Spleen (tissue), 11 donors: ENCODE data around the gene GALNTL6. TPM values are rescaled to one million over a fixed set of nuclear protein-coding genes. Genes with fewer than 3 reads are reported as not detected.

ENCODE experiments used
- DNase-seq: peaks from one replicate; pipeline ENCODE4 v3.0.0-alpha.2; 2020
- H3K27ac ChIP-seq, 8 donors: fragments of 200-600 bp; sonication (generic) in 7 of 8; 1 replicate in 4 of 8; 2 replicates in 4 of 8; pipeline versions ENCODE4 v1.5.0 to v1.8.0; 2016 to 2021; ENCODE audit warnings: inconsistent platforms in 4 of 8, mild to moderate bottlenecking in 4 of 8, moderate library complexity in 1 of 8
- H3K27me3 ChIP-seq, 7 donors: fragments of 200-600 bp; sonication (generic) in 6 of 7; replicated peaks in 1 of 7; 1 replicate in 4 of 7; 2 replicates in 3 of 7; pipeline versions ENCODE4 v1.5.0 to v1.8.0; 2016 to 2021; ENCODE audit warnings: inconsistent platforms in 3 of 7, mild to moderate bottlenecking in 1 of 7
- H3K36me3 ChIP-seq, 6 donors: fragments of 200-600 bp; sonication (generic) in 5 of 6; 1 replicate in 4 of 6; 2 replicates in 2 of 6; pipeline versions ENCODE4 v1.5.0 to v1.8.0; 2016 to 2021; ENCODE audit warnings: inconsistent platforms in 2 of 6
- H3K4me1 ChIP-seq, 6 donors: fragments of 200-600 bp; sonication (generic) in 5 of 6; 1 replicate in 3 of 6; 2 replicates in 3 of 6; pipeline versions ENCODE4 v1.5.0 to v1.8.0; 2016 to 2021; ENCODE audit warnings: inconsistent platforms in 3 of 6
- H3K4me3 ChIP-seq, 8 donors: fragments of 200-600 bp; sonication (generic) in 7 of 8; 1 replicate in 4 of 8; 2 replicates in 4 of 8; pipeline versions ENCODE4 v1.5.0 to v1.8.0; 2016 to 2021; ENCODE audit warnings: inconsistent platforms in 4 of 8, mild to moderate bottlenecking in 4 of 8, moderate library complexity in 2 of 8
- H3K9me3 ChIP-seq, 8 donors: fragments of 200-600 bp; sonication (generic) in 7 of 8; 1 replicate in 4 of 8; 2 replicates in 4 of 8; pipeline versions ENCODE4 v1.5.0 to v1.8.0; 2016 to 2021; ENCODE audit warnings: inconsistent platforms in 4 of 8
- CTCF ChIP-seq, 11 experiments: fragments of 200-600 bp in 7 of 11; fragments of 450-650 bp in 4 of 11; sonication (generic) in 4 of 11; IDR thresholded peaks in 8 of 11; conservative IDR thresholded peaks in 3 of 11; 1 replicate in 7 of 11; 2 replicates in 4 of 11; pipeline versions ENCODE4 v1.4.0 to v1.8.0; 2016 to 2021; ENCODE audit warnings: antibody characterized with exemption in 11 of 11, inconsistent platforms in 4 of 11, mild to moderate bottlenecking in 1 of 11
- POLR2A ChIP-seq, 3 donors: fragments of 450-650 bp; IDR thresholded peaks; one replicate each; pipeline ENCODE4 v1.5.1; 2017; ENCODE audit warnings: antibody characterized with exemption in 3 of 3, mild to moderate bottlenecking in 1 of 3
- POLR2AphosphoS5 ChIP-seq, 3 donors: sonication (generic); formaldehyde crosslinking; IDR thresholded peaks; one replicate each; pipeline ENCODE4 v1.5.1; 2017; ENCODE audit warnings: antibody characterized with exemption in 3 of 3
- WGBS, 5 donors: extraction: QIAGEN DNeasy Blood & Tissue Kit in 3 of 5; methylation state at CpG; one replicate each; pipeline versions ENCODE4 v1.1.5 to v1.1.7; 2013 to 2018; 5-methylcytosine and 5-hydroxymethylcytosine counted together
- intact Hi-C: fragments of 100-400 bp; cut with DNase I; formaldehyde crosslinking; loops from one replicate; pipeline ENCODE4 v1.15.0; 2023; ENCODE audit warnings: low total_unique reads
- polyA plus RNA-seq, 3 donors: library from polyadenylated mRNA; stranded (reverse); fragments of 200-250 nt; gene quantifications; one replicate each; pipeline ENCODE4 v1.2.1, GENCODE V29; 2013
- total RNA-seq, 7 donors: library from RNA; depleted of rRNA in 3 of 7; stranded (reverse); fragments of >200 nt in 3 of 7; fragmentation: NEBNext Ultra II Directional in 4 of 7; extraction: Animal tissue kit (Norgen Biotek cat#: 25700) in 4 of 7; gene quantifications; one replicate each; pipeline versions ENCODE4 v1.1.0 to v1.2.1, GENCODE V29; 2016 to 2021
- donor health status: healthy with polysubstance abuse.
- donor health status: DM: no; HTN: no; CAD: no; lungs with moderate emphysema.
- donor health status: DM: no; HTN: no; CAD: no.
- donor health status: Bipolar disorder and iron deficiency.
- donor health status: healthy.
- donor health status: DM: no; HTN: no; CAD: no.
- donor health status: DM: yes; HTN: yes; CAD: no.

GALNTL6 gene
- total and polyA plus RNA-seq, 10 donors, result 3.2 to 12.5 (median 7.1) TPM

GRCh38 chr4:172256820-172257219, 443.6 kb downstream of the GALNTL6 start:
- Histone ChIP-seq H3K27me3 (no peaks in the 10 kb centered on the region), H3K4me1 (no peaks in the 10 kb centered on the region), H3K36me3 (no peaks in the 10 kb centered on the region), H3K4me3 (no peak overlapping the region), H3K9me3 (no peaks in the 10 kb centered on the region), H3K27ac (no peak overlapping the region)
- intact Hi-C loops, result no loop called here
- TF ChIP-seq POLR2A (IDR thresholded peaks at IDR 0.05) (no peak), POLR2AphosphoS5 (IDR thresholded peaks at IDR 0.05) (no peak), CTCF (IDR thresholded peaks at IDR 0.05 in 8 of 11, conservative IDR thresholded peaks at IDR 0.05 in 3 of 11) (no peak)
- DNase-seq, result no peak
- WGBS, 5 donors, result 53 to 71% (median 57%) methylated on average over 1 of the region's 1 CpG

DNA sequence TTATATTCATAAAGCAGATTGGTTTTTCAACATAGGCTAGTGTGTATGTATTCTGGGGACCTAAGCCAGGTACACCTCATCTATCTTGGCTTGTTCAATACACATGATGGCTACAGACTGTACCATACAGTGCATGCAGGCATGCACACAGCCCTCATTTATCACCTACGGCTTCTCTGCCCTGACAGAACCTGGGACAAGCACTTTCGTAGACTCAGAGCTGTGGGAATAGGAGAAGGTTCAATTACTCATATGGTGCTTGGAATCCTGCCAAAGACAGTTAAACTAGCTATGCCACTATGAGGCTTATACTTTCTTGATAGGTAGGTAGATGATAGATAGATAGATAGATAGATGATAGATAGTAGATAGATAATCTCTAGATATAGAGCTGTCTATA, 457.2 kb downstream of the GALNTL6 start:
- Histone ChIP-seq H3K4me3 (no peak overlapping the region), H3K36me3 (no peaks in the 10 kb centered on the region), H3K4me1 (no peaks in the 10 kb centered on the region), H3K9me3 (no peaks in the 10 kb centered on the region), H3K27ac (no peak overlapping the region), H3K27me3 (no peaks in the 10 kb centered on the region)
- no peak for DNase-seq
- WGBS, 5 donors, result 59 to 88% (median 77%) methylated on average over 2 of the region's 2 CpGs
- TF ChIP-seq POLR2A (IDR thresholded peaks at IDR 0.05) (no peak), POLR2AphosphoS5 (IDR thresholded peaks at IDR 0.05) (no peak), CTCF (IDR thresholded peaks at IDR 0.05 in 8 of 11, conservative IDR thresholded peaks at IDR 0.05 in 3 of 11) (no peak)
- intact Hi-C loops, result no loop called here

- Histone ChIP-seq H3K4me1 (no peaks in the 10 kb centered on the region), H3K9me3 (no peaks in the 10 kb centered on the region), H3K4me3 (no peak overlapping the region), H3K27ac (no peak overlapping the region), H3K27me3 (no peaks in the 10 kb centered on the region), H3K36me3 (no peaks in the 10 kb centered on the region)
- intact Hi-C loops, result no loop called here
- no peak for TF ChIP-seq CTCF (IDR thresholded peaks at IDR 0.05 in 8 of 11, conservative IDR thresholded peaks at IDR 0.05 in 3 of 11)
- no peak for TF ChIP-seq POLR2A (IDR thresholded peaks at IDR 0.05)
- no peak for TF ChIP-seq POLR2AphosphoS5 (IDR thresholded peaks at IDR 0.05)
- no peak for DNase-seq
Observed at GRCh38 chr4:172287117-172287516, 473.9 kb downstream of the GALNTL6 start.

- H3K36me3 ChIP-seq, result no peaks in the 10 kb centered on the region
- no peaks in the 10 kb centered on the region for H3K27me3 ChIP-seq
- no peak for DNase-seq
- H3K4me3 ChIP-seq, result no peak overlapping the region
- intact Hi-C loops, result no loop called here
- TF ChIP-seq POLR2A (IDR thresholded peaks at IDR 0.05), result no peak
- no peak for TF ChIP-seq POLR2AphosphoS5 (IDR thresholded peaks at IDR 0.05)
- no peak for TF ChIP-seq CTCF (IDR thresholded peaks at IDR 0.05 in 8 of 11, conservative IDR thresholded peaks at IDR 0.05 in 3 of 11)
- no peak overlapping the region for H3K27ac ChIP-seq
- H3K9me3 ChIP-seq, result peaks cover 0 to 20% (median 9%) of the 10 kb centered on the region in 8 donors
- WGBS, 5 donors, result 82 to 93% (median 93%) methylated on average over 1 of the region's 1 CpG
- H3K4me1 ChIP-seq, result no peaks in the 10 kb centered on the region
Observed at GRCh38 chr4:172305698-172306097, 492.5 kb downstream of the GALNTL6 start.
